CD14-positive monocyte (primary cell): Measurements from ENCODE around the gene ZFP36L2. TPM values are rescaled to one million over a fixed set of nuclear protein-coding genes. Genes with fewer than 3 reads are reported as not detected.

Experiments used
- DNase-seq, 3 donors: peaks; one replicate each; pipeline ENCODE4 v3.0.0-alpha.2; 2011 to 2022
- H2AFZ ChIP-seq: 2 replicates; pipeline ENCODE4 v1.6.0; 2012; ENCODE audit warnings: mild to moderate bottlenecking, low read depth, low read length, inconsistent platforms; ENCODE audit not compliant: insufficient read depth, poor library complexity, severe bottlenecking
- H3K27ac ChIP-seq, 2 donors: 1 replicate in 1 of 2; 2 replicates in 1 of 2; pipeline ENCODE4 v1.5.1; 2012 to 2013; ENCODE audit warnings: low read length in 2 of 2, control low read depth in 1 of 2, inconsistent platforms in 1 of 2, low read depth in 1 of 2, mild to moderate bottlenecking in 1 of 2
- H3K27me3 ChIP-seq, 2 donors: one replicate each; pipeline versions ENCODE4 v1.6.0 to v1.6.1; 2011 to 2013; ENCODE audit warnings: low read length in 2 of 2; ENCODE audit not compliant: control insufficient read depth in 2 of 2, insufficient read depth in 2 of 2
- H3K36me3 ChIP-seq, 2 donors: replicated peaks in 1 of 2; 1 replicate in 1 of 2; 2 replicates in 1 of 2; pipeline versions ENCODE4 v1.5.1 to v1.6.1; 2012 to 2013; ENCODE audit warnings: low read length in 2 of 2, control low read depth in 1 of 2, inconsistent platforms in 1 of 2, mild to moderate bottlenecking in 1 of 2; ENCODE audit not compliant: insufficient read depth in 2 of 2, control insufficient read depth in 1 of 2
- H3K4me1 ChIP-seq, 2 donors: 1 replicate in 1 of 2; 2 replicates in 1 of 2; pipeline versions ENCODE4 v1.5.1 to v1.6.1; 2012 to 2013; ENCODE audit warnings: low read length in 2 of 2, control low read depth in 1 of 2, inconsistent platforms in 1 of 2, mild to moderate bottlenecking in 1 of 2, moderate library complexity in 1 of 2; ENCODE audit not compliant: insufficient read depth in 2 of 2, control insufficient read depth in 1 of 2
- H3K4me2 ChIP-seq: replicated peaks from 2 replicates; pipeline ENCODE3; 2012; ENCODE audit warnings: low read length, moderate library complexity, mild to moderate bottlenecking; ENCODE audit not compliant: poor library complexity, severe bottlenecking; ENCODE audit errors: extremely low read depth
- H3K4me3 ChIP-seq, 3 experiments: fragments of 200-600 bp in 1 of 3; sonication (generic) in 1 of 3; replicated peaks in 1 of 3; 1 replicate in 2 of 3; 2 replicates in 1 of 3; pipeline ENCODE4 v1.5.1; 2011 to 2013; ENCODE audit warnings: low read length in 3 of 3, mild to moderate bottlenecking in 3 of 3, control low read depth in 2 of 3, low read depth in 2 of 3, inconsistent platforms in 1 of 3, moderate library complexity in 1 of 3
- H3K79me2 ChIP-seq: 2 replicates; pipeline ENCODE4 v1.6.0; 2012; ENCODE audit warnings: mild to moderate bottlenecking, control low read depth, inconsistent platforms, low read length, moderate library complexity; ENCODE audit not compliant: insufficient read depth
- H3K9ac ChIP-seq: 2 replicates; pipeline ENCODE4 v1.6.0; 2017; ENCODE audit warnings: low read length, mild to moderate bottlenecking; ENCODE audit not compliant: insufficient read depth, poor library complexity, severe bottlenecking
- H3K9me3 ChIP-seq, 2 donors: replicated peaks in 1 of 2; 1 replicate in 1 of 2; 2 replicates in 1 of 2; pipeline versions ENCODE4 v1.5.1 to v1.6.1; 2012 to 2013; ENCODE audit warnings: low read length in 2 of 2, control low read depth in 1 of 2; ENCODE audit not compliant: control insufficient read depth in 1 of 2, insufficient read depth in 1 of 2
- H4K20me1 ChIP-seq: 2 replicates; pipeline ENCODE4 v1.6.0; 2012; ENCODE audit warnings: mild to moderate bottlenecking, low read length, control low read depth, moderate library complexity; ENCODE audit not compliant: insufficient read depth
- H3K27ac Mint-ChIP-seq, 7 donors: one replicate each; pipeline ENCODE4 v1.8.0; 2020; ENCODE audit warnings: mild to moderate bottlenecking in 7 of 7, mixed read lengths in 7 of 7, moderate library complexity in 6 of 7, inconsistent platforms in 2 of 7
- H3K27me3 Mint-ChIP-seq, 3 donors: one replicate each; pipeline ENCODE4 v1.8.0; 2021 to 2022; ENCODE audit warnings: low read depth in 3 of 3, mild to moderate bottlenecking in 3 of 3, mixed read lengths in 3 of 3, moderate library complexity in 3 of 3, inconsistent platforms in 1 of 3
- H3K36me3 Mint-ChIP-seq, 2 donors: one replicate each; pipeline ENCODE4 v1.8.0; 2020; ENCODE audit warnings: mixed read lengths in 2 of 2, inconsistent platforms in 1 of 2, mild to moderate bottlenecking in 1 of 2
- H3K4me1 Mint-ChIP-seq: one replicate; pipeline ENCODE4 v1.8.0; 2020; ENCODE audit warnings: mild to moderate bottlenecking, mixed read lengths
- H3K4me3 Mint-ChIP-seq, 2 donors: one replicate each; pipeline ENCODE4 v1.8.0; 2020; ENCODE audit warnings: mild to moderate bottlenecking in 2 of 2, mixed read lengths in 2 of 2, moderate library complexity in 1 of 2
- H3K9me3 Mint-ChIP-seq, 7 donors: one replicate each; pipeline ENCODE4 v1.8.0; 2020 to 2022; ENCODE audit warnings: mixed read lengths in 7 of 7, mild to moderate bottlenecking in 6 of 7, moderate library complexity in 6 of 7, inconsistent platforms in 2 of 7
- CTCF ChIP-seq: fragments of 200-600 bp; IDR thresholded peaks from one replicate; pipeline ENCODE4 v1.8.0; 2022; ENCODE audit warnings: antibody characterized with exemption, mild to moderate bottlenecking
- WGBS: methylation state at CpG from one replicate; pipeline ENCODE4 v1.1.5; 2013; ENCODE audit warnings: missing lambda C conversion rate; ENCODE audit not compliant: insufficient coverage; 5-methylcytosine and 5-hydroxymethylcytosine counted together
- intact Hi-C, 2 donors: fragments of 100-400 bp; cut with micrococcal nuclease; formaldehyde crosslinking; loops; one replicate each; pipeline versions ENCODE4 v1.15.0 to v1.15.1; 2023
- polyA plus RNA-seq, 3 donors: library from polyadenylated mRNA; depleted of rRNA in 1 of 3; unstranded in 2 of 3; stranded (reverse) in 1 of 3; fragments of 300-500 nt in 2 of 3; fragments of >200 nt in 1 of 3; fragmentation: Illumina TruSeq in 2 of 3; gene quantifications; 1 replicate in 2 of 3; 2 replicates in 1 of 3; pipeline ENCODE4 v1.2.3, GENCODE V29; 2012 to 2021

Gene ZFP36L2
- polyA plus RNA-seq, 3 donors: 84.4 to 150 (median 88.3) TPM

DNA sequence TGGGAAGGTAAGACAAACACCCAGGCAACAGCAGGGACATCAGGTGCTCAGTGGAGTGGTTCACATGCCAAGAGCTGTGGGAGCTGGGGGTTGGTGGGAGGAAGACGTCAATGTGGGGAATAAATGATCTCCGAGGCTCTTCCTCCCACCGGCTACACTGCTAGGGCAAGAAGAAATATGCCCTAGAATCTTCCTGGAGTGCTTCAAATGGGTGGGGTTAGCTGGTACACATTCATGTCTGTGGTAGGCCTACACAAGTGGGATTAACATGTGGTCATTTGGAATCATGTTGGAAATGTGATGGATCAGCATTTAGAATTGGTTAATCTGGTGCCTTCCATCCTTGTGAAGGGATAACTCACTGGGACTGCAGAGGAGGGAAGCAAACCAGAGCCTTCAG is 12.4 kb upstream of the ZFP36L2 start:
- peaks cover 74 to 75% of the 10 kb centered on the region in 2 donors for H3K4me1 ChIP-seq
- no peaks in the 10 kb centered on the region for H3K36me3 ChIP-seq
- no peak overlapping the region for H2AFZ ChIP-seq
- H4K20me1 ChIP-seq: no peaks in the 10 kb centered on the region
- no peak for DNase-seq
- H3K79me2 ChIP-seq: peaks cover 14% of the 10 kb centered on the region
- peaks cover 0 to 1% (median 0%) of the 10 kb centered on the region in 7 donors for H3K9me3 Mint-ChIP-seq
- no peak for TF ChIP-seq CTCF
- peak overlapping the region; percentile 95 to 96 for H3K27ac ChIP-seq
- no peaks in the 10 kb centered on the region for H3K9me3 ChIP-seq
- H3K27me3 Mint-ChIP-seq: peaks cover 0 to 3% (median 2%) of the 10 kb centered on the region in 3 donors
- WGBS: 90% methylated on average over 3 of the region's 3 CpGs
- no peak overlapping the region for H3K4me3 ChIP-seq
- H3K27me3 ChIP-seq: no peaks in the 10 kb centered on the region
- H3K9ac ChIP-seq: no peak overlapping the region
- peaks cover 72% of the 10 kb centered on the region for H3K4me1 Mint-ChIP-seq
- no peak overlapping the region for H3K4me3 Mint-ChIP-seq
- peak overlapping the region; percentile 61 to 100 (median 99) for H3K27ac Mint-ChIP-seq
- peaks cover 10 to 15% of the 10 kb centered on the region in 2 donors for H3K36me3 Mint-ChIP-seq
- H3K4me2 ChIP-seq: no peak overlapping the region
- intact Hi-C loops: no loop called here

DNA sequence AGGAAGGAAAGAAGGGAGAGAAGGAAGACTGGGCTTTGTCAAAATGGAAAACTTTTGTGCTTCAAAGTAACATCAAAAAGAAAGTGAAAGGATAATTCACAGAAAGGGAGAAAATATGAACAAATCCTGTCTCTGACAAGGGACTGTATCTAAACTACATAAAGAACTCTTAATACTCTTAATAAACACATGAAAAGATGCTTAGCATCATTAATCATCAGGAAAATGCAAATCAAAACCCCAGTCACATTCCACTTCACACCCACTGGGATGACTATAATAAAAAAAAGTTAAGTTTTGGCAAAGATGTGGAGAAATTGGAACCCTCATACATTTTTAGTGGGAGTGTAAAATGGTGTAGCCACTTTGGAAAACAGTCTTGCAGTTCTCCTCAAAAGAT is 11.8 kb upstream of the ZFP36L2 start:
- Mint-ChIP-seq H3K4me1 (peaks cover 78% of the 10 kb centered on the region), H3K27me3 (peaks cover 0 to 3% (median 2%) of the 10 kb centered on the region in 3 donors), H3K36me3 (peaks cover 10 to 12% of the 10 kb centered on the region in 2 donors), H3K4me3 (peak overlapping the region in 1 of 2 donors; percentile 35), H3K9me3 (peaks cover 0 to 1% (median 0%) of the 10 kb centered on the region in 7 donors), H3K27ac (peak overlapping the region; percentile 88 to 100 (median 98))
- intact Hi-C loops: no loop called here
- H2AFZ ChIP-seq: no peak overlapping the region
- H3K36me3 ChIP-seq: no peaks in the 10 kb centered on the region
- no peaks in the 10 kb centered on the region for H4K20me1 ChIP-seq
- peaks cover 80 to 81% of the 10 kb centered on the region in 2 donors for H3K4me1 ChIP-seq
- H3K4me2 ChIP-seq: no peak overlapping the region
- DNase-seq: no peak
- no peaks in the 10 kb centered on the region for H3K9me3 ChIP-seq
- TF ChIP-seq CTCF: no peak
- H3K27me3 ChIP-seq: no peaks in the 10 kb centered on the region
- H3K79me2 ChIP-seq: peaks cover 14% of the 10 kb centered on the region
- no peak overlapping the region for H3K4me3 ChIP-seq
- peak overlapping the region in 1 of 2 donors; percentile 96 for H3K27ac ChIP-seq
- no peak overlapping the region for H3K9ac ChIP-seq
